Umbilical cord (tissue), 2 donors: ENCODE data around the gene SCAPER. TPM values are rescaled to one million over a fixed set of nuclear protein-coding genes. Genes with fewer than 3 reads are reported as not detected.
"Not testable (repeated sequence)": the region's sequence is repeated elsewhere in the genome, so short reads cannot be mapped to it uniquely, and the experiment has no call there.

ENCODE experiments used
- DNase-seq: peaks from one replicate; pipeline ENCODE4 v3.0.0-alpha.2; 2015; ENCODE audit warnings: low spot score
- total RNA-seq: library from RNA; depleted of rRNA; stranded (reverse); fragments of >200 nt; gene quantifications from one replicate; pipeline ENCODE4 v1.2.3, GENCODE V29; 2014; ENCODE audit warnings: low replicate concordance; ENCODE audit not compliant: insufficient read depth

Gene SCAPER
- total RNA-seq, 1 donor from 2014 or later: 22.4 TPM

DNA sequence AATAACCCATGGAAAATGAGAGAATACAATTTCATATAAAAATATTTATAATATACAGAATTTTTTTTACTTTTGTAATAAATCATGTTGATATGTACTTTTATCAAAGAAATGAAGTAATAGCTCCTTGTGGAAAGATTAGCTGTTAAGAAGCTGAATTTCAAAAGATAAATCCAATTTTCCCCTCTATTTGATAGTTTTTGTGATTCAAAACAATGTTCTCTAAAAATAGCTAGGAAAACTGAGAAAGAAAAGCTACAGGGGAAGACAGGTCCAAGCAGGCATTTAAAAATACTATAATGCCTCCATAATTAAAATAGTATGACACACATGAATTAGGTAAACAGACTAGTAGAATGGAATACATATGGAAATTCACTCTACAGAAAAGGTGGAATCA lies 44.9 kb downstream of the SCAPER start:
- DNase-seq: no peak

DNA sequence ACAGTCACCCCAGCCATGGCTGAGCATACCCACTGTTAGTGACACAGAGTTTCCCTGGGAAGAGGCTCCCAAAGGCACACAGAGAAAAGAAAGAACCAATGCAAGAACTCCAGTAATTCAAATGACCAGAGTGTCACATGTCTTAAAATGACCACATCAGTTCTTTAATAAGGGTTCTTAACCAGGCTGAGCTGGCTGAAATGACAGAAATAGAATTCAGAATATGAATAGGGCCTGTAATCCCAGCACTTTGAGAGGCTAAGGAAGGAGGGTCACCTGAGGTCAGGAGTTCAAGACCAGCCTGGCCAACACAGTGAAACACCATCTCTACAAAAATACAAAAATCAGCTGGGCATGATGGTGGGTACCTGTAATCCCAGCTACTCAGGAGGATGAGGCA lies 54.8 kb downstream of the SCAPER start:
- DNase-seq: not testable (repeated sequence)

DNA sequence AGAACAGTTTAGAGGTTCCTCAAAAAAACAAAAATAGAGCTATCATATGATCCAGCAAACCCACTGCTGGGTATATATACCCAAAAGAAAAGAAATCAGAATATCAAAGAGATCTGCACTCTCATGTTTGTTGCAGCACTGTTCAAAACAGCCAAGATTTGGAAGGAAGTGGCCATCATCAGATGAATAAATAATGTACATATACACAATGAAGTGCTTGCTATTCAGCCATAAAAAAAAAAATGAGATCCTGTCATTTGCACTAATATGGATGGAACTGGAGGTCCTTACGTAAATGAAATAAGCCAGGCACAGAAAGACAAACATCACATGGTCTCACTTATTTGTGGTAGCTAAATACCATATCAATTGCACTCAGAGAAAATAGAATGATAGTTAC lies 58.4 kb downstream of the SCAPER start:
- DNase-seq: no peak

DNA sequence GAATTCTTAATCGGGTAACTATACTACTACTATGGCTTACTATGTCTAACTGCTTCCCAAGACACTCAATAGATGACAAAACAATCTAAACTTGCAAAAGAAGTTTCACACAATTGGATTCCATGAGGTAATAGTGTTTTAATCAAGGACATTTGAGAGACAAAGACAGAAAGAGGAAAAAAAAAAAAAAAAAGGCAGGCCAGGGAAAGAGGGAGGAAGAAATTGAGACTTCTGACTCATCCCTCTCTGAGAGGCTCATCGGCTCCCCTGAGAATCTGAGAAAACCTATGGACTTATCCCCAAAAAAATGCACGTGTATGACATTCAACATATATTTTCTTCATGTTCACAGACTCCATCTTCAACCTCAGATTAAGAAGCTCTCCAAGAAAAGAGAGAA lies 61.0 kb downstream of the SCAPER start:
- DNase-seq: no peak

DNA sequence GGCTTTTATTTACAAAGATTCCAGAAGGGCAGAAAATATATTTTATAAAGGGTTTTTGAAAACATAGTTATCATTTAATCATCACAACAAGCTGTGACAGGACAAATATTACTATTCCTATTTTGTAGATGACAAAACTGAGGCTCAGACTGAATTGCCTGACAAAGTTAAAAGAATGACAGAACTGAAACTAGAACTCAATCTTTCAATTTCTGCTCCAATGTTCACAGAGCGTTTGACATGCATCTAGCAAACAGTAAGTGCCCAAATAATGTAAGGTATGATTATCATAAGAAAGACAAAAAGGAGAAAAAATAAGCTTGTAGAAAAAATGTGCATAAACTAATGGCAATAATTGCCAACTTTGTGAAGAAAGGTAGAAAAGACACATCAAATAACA lies 61.9 kb downstream of the SCAPER start:
- no peak for DNase-seq

DNA sequence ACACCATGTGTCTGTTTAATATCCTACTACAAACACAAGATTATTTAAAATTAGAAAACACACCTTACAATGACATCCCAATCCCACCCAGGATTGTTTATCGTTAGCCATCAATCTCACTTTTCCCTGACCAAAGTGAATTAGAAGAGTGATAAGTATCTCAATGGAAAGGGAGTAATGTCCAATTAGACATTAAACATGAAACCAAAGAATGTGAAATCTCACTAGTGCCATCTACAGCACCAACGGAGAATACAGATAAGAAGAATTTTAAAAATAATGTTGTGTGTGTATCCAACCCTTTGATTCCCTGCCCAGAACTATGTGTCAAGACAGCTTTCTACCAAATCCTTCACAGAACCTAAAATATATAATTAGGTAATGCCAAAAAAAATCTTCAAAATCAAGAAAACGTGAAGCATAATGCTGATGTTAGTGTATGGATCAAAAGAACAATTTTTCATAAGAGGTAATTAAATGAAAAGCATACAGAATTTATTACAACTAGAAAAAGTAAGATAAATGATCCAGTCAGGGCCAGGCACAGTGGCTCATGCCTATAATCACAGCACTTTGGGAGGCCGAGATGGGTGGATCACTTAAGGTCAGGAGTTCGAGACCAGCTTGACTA lies 64.2 kb downstream of the SCAPER start:
- peak; percentile 63 for DNase-seq

DNA sequence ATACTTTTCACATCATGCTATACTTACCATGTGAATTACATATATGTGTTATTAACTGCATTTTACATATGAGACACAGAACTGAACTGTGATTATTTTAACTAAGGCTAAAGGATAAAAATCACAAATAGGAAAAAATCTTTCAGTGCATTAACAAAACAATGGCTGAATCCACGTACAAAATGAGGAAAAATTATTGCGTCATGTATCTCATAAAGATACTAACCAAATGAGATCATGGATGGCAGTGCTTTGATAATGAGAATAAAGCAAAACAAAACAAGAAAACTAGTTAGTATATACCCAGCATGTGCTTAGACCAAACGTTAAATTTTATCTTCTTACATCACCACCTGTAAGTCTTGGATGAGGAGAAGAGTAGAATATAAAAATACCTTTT lies 66.0 kb downstream of the SCAPER start:
- no peak for DNase-seq

DNA sequence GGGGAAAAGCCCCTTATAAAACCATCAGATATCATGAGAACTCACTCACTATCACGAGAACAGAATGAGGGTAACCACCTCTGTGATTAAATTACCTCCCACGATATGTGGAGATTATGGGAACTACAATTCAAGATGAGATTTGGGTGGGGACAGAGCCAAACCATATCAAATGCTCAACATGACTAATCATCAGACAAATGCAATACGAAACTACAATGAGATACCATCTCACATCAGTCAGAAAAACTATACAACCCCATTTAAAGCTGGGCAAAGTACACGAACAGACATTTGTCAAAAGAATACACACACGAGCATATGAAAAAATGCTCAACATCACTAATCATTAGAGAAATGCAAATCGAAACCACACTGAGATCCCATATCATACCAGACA lies 67.7 kb downstream of the SCAPER start:
- no peak for DNase-seq

DNA sequence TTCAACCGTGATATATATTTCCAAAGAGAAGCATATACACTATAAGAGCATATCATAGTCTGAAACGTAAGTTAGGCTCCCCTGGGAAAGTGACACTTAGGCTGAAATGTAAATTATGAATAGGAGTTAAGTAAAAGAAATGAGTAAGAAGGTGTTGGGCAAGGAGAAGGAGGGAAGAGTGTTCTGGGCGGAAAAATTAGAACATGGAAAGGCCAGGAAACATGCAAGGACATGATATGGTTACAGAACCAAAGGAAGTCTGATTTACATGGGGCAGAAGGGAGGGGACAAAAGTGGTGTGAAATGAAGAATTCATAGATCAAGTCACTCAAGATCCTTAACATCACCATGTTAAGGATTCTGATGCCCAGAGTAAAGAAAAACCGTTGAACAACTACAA lies 75.2 kb downstream of the SCAPER start:
- no peak for DNase-seq

DNA sequence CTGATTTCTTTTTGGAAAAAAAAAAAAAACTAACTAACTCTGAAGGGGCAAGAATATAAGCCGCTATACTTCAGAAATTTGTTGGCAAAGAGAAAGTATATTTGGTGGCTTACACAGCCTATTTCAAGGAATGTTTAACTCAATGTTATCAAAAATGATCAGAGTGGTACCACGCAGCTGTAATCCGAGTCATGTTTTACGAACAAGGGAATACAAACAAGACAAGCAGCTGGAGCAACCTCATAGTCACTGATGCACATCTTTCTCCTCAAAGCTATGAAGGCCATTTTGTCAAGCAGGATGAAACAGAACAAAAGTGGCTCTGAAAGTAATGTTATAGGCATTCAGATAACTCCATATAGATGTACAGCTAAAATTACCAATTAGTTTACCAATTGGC lies 81.2 kb downstream of the SCAPER start:
- no peak for DNase-seq

DNA sequence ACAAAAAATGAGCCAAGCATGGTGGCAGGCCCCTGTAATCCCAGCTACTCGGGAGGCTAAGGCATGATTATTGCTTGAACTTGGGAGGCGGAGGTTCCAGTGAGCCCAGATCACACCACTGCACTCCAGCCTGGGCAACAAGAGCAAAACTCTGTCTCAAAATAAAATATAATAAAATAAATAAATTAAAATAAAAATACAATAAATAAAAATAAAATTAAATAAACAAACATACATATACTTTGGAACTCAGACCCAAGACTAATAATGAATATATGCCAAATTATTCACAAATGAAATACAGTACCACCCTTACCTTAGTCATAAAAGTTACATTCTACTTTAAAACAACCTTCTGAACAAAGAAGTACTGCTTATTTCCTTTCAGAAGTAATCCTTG lies 81.8 kb downstream of the SCAPER start:
- DNase-seq: no peak

DNA sequence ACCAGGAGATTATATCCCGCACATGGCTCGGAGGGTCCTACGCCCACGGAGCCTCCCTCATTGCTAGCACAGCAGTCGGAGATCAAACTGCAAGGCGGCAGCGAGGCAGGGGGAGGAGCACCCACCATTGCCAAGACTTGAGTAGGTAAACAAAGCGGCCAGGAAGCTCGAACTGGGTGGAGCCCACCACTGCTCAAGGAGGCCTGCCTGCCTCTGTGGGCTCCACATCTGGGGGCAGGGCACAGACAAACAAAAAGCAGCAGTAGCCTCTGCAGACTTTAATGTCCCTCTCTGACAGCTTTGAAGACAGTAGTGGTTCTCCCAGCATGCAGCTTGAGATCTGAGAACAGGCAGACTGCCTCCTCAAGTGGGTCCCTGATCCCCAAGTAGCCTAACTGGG lies 86.2 kb downstream of the SCAPER start:
- DNase-seq: not testable (repeated sequence)

DNA sequence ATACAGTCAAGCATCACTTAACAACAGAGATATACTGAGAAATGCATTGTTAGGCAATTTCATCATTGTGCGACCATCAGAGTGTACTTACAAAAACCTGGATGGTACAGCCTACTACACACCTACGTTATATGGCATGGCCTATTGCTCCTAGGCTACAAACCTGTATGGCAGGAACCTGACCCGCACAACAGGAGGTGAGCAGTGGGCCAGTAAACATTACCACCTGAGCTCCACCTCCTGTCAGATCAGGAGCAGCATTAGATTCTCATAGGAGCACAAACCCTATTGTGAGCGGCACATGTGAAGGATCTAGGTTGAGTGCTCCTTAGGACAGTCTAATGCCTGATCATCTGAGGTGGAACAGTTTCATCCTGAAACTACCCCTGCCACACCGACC lies 89.7 kb downstream of the SCAPER start:
- DNase-seq: no peak

DNA sequence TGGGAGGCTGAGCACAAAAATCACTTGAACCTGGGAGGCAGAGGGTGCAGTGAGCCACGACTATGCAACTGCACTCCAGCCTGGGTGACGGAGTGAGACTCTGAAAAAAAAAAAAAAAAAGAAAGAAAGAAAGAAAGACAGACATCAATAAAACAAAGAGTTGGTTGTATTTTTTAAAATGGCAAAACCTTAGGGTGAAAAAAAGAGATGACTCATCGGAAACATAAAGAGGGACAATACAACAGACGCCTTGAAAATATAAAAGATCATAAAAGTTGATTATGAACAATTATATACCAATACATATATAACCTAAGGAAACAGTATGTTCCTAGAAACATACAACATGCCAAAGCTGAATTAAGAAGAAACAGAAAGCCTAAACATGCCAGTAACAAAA lies 92.8 kb downstream of the SCAPER start:
- no peak for DNase-seq

DNA sequence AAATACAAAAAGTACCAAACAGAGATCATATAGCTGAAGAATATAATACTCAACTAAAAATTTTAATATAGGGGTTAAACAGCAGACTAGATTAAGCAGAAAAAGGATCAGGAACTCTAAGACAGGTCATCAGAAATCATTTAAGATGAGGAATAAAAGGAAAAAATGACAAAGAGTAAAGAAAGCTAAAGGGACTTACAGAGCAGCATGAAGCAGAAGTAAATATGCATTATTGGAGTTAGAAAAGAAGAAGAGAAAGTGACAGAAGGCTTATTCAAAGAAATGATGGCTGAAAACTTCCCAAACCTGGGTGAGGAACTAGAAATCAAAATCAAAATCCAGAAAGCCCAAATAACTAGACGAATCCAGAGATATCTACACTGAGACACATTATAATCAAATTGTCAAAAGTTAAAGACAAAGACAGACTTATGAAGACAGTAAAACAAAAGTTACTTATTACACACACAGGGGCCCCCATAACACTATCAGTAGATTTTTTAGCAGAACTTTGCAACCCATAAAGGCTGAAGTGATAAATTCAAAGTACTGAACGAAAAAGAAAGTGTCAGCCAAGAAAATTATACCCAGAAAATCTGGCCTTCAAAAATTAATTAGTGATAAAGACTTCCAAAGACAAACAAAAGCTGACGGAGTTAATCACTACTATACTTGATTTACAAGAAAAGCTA lies 95.6 kb downstream of the SCAPER start:
- DNase-seq: no peak

DNA sequence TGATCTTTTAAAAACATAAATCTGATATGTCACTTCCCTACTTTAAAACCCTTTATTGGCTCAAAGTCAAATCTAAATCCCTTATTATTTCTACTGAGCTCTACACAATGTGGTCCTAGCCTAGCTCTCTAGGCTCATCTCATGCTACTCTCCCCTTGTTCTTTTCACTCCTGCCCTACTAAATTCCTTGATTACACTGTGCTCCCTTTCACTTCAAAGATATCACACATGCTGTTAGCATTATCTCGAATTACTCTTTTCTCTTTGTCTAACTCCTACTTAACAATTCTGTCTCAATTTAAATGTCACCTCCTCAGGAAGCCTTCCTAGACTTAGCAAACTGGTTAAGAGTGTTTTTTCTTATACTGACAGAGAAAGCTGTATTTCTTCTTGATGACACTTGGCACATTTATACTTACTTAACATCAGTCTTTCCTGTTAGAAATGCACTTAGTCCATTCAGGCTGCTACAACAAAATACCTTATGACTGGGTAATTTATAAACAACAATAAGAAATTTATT lies 102.0 kb downstream of the SCAPER start:
- no peak for DNase-seq

DNA sequence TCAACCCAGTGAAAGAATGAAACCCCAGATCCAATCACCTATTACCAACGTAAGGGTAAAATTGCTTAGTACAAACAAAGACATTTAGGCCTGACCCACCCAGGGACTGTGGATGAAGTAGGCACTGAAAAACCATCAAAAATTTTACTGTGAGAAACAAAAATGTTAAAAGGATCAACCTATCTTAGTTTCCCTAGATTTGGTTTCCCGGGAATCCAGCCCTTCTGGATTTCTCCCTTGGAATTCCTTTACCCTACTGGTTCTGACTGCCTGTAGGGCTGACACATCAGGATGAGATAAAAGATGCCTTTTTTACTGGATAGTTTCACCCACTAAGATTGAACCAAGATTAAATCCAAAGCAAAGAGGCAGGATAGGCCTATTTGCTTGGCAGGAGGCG lies 102.7 kb downstream of the SCAPER start:
- DNase-seq: no peak

DNA sequence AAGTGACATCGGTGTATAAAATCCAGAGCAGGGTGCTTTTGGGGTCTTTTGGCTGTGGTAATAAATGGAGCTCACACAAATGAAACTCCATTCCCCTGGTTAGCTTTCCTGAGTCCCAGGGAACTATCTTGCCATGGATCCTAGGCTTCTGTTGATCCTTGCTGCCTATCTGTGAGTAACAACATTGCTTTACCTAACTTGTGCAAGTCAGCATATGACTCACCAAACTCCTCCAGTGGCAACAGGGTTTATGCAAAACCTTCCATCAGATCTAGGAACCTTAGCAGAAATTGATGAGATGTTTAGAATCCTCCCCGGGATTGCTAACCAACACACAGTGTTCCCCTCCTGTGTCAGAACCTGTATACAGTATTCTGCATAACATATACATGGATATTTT lies 105.4 kb downstream of the SCAPER start:
- DNase-seq: no peak

DNA sequence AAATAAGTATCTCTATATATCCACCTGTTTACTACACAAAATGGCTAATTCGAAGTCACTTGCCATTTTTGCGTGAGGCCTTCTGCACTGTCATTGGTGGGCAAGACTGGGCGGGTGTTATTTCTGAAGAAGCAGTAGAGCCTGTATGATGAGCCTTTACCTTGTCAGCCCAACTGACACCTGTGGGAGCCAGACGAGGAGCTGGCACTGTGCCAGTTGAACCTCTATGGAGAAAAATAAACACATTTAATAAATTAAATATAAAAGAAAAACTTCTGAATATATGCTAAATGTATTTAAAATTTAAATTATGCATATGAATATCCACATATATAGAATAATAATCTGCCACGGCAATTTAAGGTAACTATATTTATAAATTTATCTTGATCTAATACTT lies 109.9 kb downstream of the SCAPER start:
- DNase-seq: no peak

DNA sequence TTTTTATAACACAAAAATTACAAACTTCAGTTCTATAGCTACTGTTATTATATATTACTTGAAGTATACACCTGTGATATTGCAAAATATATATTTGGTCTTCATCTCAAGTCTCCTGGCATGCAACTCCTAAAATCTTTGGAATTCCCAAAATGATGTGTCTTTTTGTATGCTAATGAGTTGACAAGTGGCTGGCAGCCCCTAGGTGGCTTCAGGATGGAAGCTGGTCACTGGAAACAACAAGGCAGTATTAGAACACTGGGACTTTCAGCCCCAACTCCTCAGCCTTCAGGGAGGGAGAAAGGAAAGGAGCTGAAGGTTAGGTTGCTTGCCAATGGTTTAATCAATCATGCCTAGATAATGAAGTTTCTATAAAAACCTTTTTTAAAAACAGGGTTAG lies 112.0 kb downstream of the SCAPER start:
- no peak for DNase-seq

DNA sequence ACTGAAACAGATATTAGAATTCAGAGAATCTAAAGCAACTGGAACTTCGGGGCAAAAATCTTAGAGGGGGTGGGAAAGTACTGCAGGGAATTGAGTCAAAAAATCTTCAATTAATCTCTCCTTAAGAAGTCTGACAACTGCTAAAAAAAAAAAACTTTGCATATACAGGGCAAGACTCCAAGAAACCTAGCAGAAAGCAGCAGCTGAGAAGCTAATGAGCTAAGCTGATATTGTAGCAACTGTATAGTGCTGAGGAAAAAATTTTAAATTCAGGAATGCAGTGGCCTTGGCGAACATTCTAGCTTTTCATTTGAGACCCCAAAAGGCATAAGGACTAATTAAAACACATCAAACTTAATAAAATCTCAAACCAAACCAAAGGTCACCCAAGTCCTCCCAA lies 113.6 kb downstream of the SCAPER start:
- no peak for DNase-seq

DNA sequence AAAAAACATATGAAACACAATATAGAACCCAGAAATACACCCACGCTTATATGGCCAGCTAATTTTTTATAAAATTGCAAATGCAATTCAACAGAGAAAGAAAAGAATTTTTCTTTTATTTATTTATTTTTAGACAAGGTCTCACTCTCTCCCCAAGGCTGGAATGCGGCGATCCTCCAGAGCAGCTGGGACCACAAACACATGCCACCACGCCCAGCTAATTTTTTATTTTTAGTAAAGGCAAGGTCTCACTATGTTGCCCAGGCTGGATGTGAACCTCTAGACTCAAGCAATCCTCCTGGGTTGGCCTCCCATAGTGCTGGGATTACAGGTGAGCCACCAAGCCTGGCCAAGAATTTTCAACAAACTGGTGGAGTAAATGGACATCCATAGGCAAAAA lies 117.9 kb downstream of the SCAPER start:
- no peak for DNase-seq

DNA sequence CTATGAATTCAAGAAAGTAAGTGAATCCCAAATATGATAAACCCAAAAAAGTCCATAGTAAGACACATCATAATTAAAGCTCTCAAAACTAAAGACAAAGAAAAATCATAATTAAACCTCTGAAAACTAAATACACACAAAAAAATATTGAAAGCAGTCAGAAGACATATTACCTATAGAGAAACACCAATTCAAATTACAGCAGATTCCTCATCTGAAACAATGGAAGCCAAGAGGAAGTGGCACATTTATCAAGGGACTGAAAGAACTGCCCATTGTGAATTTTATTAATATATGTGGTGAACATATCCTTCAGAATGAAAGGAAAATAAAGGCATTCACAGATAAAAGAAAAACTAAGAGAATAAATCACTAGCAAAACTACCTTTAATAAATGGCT lies 128.2 kb downstream of the SCAPER start:
- no peak for DNase-seq

DNA sequence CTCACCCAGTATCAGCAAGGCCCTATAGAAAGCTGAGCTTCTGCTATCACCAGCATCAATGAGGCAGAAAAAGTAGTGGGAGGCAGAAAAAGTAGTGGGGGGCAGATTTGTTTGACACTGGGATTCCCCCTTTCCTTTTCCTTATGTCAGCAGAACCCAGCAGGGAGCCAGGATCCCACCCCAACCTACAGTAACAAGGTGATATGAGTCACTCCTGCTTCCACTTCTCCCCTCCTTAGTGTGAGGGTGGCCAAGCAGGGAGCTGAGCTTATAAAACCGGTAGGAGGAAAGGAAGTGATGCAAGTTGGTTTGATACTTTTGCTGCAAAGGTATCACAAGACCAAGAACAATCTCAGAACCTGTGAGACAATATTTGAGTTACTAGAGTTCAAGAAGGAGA lies 128.7 kb downstream of the SCAPER start:
- no peak for DNase-seq
